ENCODE data around the gene ZCCHC14.

- TF ChIP-seq CTCF (conservative IDR thresholded peaks at IDR 0.05), result no peak
- TF ChIP-seq ZFX (IDR thresholded peaks at IDR 0.05), result no peak
These were observed 123.6 kb downstream of the ZCCHC14 start for GRCh38 chr16:87369117-87369765.
